ENCODE data around the gene SEMA3A.

SEMA3A gene

GRCh38 chr7:83964318-83964717 is 230.3 kb downstream of the SEMA3A start:
- in situ Hi-C loops (cut with MboI; ENCODE audit: low pct_unique_long_range_greater_than_20kb, low sequenced_read_pairs, unreplicated experiment): no loop called here
- no peak for TF ChIP-seq CTCF (IDR thresholded peaks at IDR 0.05; ENCODE audit: extremely low read depth, insufficient read depth, missing control alignments)
- DNase-seq (ENCODE audit: low spot score): no peak

- in situ Hi-C loops (cut with MboI; ENCODE audit: low pct_unique_long_range_greater_than_20kb, low sequenced_read_pairs, unreplicated experiment): no loop called here
- TF ChIP-seq CTCF (IDR thresholded peaks at IDR 0.05; ENCODE audit: extremely low read depth, insufficient read depth, missing control alignments): no peak
- no peak for DNase-seq (ENCODE audit: low spot score)
Observed at GRCh38 chr7:83957333-83957732, 237.3 kb downstream of the SEMA3A start.

GRCh38 chr7:83956104-83956503 is 238.5 kb downstream of the SEMA3A start:
- no peak for TF ChIP-seq CTCF (IDR thresholded peaks at IDR 0.05; ENCODE audit: extremely low read depth, insufficient read depth, missing control alignments)
- DNase-seq (ENCODE audit: low spot score): no peak
- in situ Hi-C loops (cut with MboI; ENCODE audit: low pct_unique_long_range_greater_than_20kb, low sequenced_read_pairs, unreplicated experiment): no loop called here

- in situ Hi-C loops (cut with MboI; ENCODE audit: low pct_unique_long_range_greater_than_20kb, low sequenced_read_pairs, unreplicated experiment): no loop called here
- no peak for TF ChIP-seq CTCF (IDR thresholded peaks at IDR 0.05; ENCODE audit: extremely low read depth, insufficient read depth, missing control alignments)
- DNase-seq (ENCODE audit: low spot score): no peak
Observed at GRCh38 chr7:83952236-83952635, 242.4 kb downstream of the SEMA3A start.

GRCh38 chr7:83947260-83947659 is 247.3 kb downstream of the SEMA3A start:
- peak; percentile 24 for DNase-seq (ENCODE audit: low spot score)
- TF ChIP-seq CTCF (IDR thresholded peaks at IDR 0.05; ENCODE audit: extremely low read depth, insufficient read depth, missing control alignments): peak; percentile 67
- in situ Hi-C loops (cut with MboI; ENCODE audit: low pct_unique_long_range_greater_than_20kb, low sequenced_read_pairs, unreplicated experiment): no loop called here

GRCh38 chr7:83946801-83947200 is 247.8 kb downstream of the SEMA3A start:
- no peak for DNase-seq (ENCODE audit: low spot score)
- in situ Hi-C loops (cut with MboI; ENCODE audit: low pct_unique_long_range_greater_than_20kb, low sequenced_read_pairs, unreplicated experiment): no loop called here
- TF ChIP-seq CTCF (IDR thresholded peaks at IDR 0.05; ENCODE audit: extremely low read depth, insufficient read depth, missing control alignments): no peak

GRCh38 chr7:83941300-83941699 is 253.3 kb downstream of the SEMA3A start:
- in situ Hi-C loops (cut with MboI; ENCODE audit: low pct_unique_long_range_greater_than_20kb, low sequenced_read_pairs, unreplicated experiment): no loop called here
- TF ChIP-seq CTCF (IDR thresholded peaks at IDR 0.05; ENCODE audit: extremely low read depth, insufficient read depth, missing control alignments): no peak
- DNase-seq (ENCODE audit: low spot score): no peak
